Breast epithelium (tissue), 3 donors: Measurements from ENCODE around the gene EIF2B1.

Source experiments
- POLR2A ChIP-seq: fragments of 450-650 bp; IDR thresholded peaks from one replicate; pipeline ENCODE4 v1.6.1; 2016; ENCODE audit warnings: antibody characterized with exemption, mild to moderate bottlenecking, moderate library complexity
- POLR2AphosphoS5 ChIP-seq, 3 donors: sonication (generic); formaldehyde crosslinking; IDR thresholded peaks; one replicate each; pipeline ENCODE4 v1.6.1; 2017; ENCODE audit warnings: antibody characterized with exemption in 3 of 3
- TF ChIP-seq, protein P1 (sequence below), 3 donors: fragments of 450-650 bp; IDR thresholded peaks; one replicate each; pipeline ENCODE4 v1.5.1; 2016 to 2017; ENCODE audit warnings: antibody characterized with exemption in 3 of 3, mild to moderate bottlenecking in 3 of 3, moderate library complexity in 3 of 3

DNA sequence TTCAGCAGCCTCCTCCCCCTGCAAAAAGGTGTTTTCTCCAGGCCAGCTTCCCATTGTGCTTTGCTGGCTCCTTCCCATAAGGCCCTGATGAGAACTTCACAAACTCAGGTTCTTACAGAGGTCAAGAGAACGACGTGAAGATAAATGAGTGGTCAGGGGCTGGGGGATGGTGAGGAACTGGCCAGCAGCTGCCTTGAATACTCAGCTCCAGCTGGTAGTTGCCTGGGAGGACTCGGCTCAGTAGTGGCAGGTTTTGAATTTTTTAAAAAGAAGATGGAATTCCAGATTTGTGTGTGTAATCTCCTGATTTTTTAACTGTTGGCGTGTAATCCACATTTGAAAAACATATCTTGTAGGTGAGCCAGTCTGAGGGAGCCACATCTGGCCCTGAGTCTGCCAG, 25.7 kb downstream of the EIF2B1 start:
- TF ChIP-seq POLR2A (no peak), POLR2AphosphoS5 (IDR thresholded peaks at IDR 0.05) (no peak)
- TF ChIP-seq, protein P1, sequence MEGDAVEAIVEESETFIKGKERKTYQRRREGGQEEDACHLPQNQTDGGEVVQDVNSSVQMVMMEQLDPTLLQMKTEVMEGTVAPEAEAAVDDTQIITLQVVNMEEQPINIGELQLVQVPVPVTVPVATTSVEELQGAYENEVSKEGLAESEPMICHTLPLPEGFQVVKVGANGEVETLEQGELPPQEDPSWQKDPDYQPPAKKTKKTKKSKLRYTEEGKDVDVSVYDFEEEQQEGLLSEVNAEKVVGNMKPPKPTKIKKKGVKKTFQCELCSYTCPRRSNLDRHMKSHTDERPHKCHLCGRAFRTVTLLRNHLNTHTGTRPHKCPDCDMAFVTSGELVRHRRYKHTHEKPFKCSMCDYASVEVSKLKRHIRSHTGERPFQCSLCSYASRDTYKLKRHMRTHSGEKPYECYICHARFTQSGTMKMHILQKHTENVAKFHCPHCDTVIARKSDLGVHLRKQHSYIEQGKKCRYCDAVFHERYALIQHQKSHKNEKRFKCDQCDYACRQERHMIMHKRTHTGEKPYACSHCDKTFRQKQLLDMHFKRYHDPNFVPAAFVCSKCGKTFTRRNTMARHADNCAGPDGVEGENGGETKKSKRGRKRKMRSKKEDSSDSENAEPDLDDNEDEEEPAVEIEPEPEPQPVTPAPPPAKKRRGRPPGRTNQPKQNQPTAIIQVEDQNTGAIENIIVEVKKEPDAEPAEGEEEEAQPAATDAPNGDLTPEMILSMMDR (IDR thresholded peaks at IDR 0.05): no peak
